GM12892 (cell line): ENCODE results near the gene PGGT1B. TPM values are rescaled to one million over a fixed set of nuclear protein-coding genes. Genes with fewer than 3 reads are reported as not detected.
A peak's percentile ranks its signal among the peaks of the same experiment; 100 is the strongest.

ENCODE experiments used
- DNase-seq: peaks from one replicate; pipeline ENCODE4 v3.0.0; 2011; ENCODE audit not compliant: insufficient read length
- FAIRE-seq: peaks from 2 replicates; lab custom pipeline; 2011; peaks lifted over from hg19 to GRCh38; lab: Jason Lieb, UNC
- POLR2A ChIP-seq: IDR thresholded peaks from 2 replicates; pipeline ENCODE4 v1.6.1; 2011; ENCODE audit warnings: low read depth, low read length, control low read depth
- POLR2AphosphoS5 ChIP-seq: IDR thresholded peaks from 2 replicates; pipeline ENCODE4 v1.6.1; 2011; ENCODE audit warnings: low read depth, low read length, control low read depth
- TAF1 ChIP-seq: IDR thresholded peaks from 2 replicates; pipeline ENCODE4 v1.6.1; 2011; ENCODE audit warnings: low read depth, mild to moderate bottlenecking, control low read depth, low read length, borderline replicate concordance
- polyA plus RNA-seq: library from polyadenylated mRNA; unstranded; fragments of >200 nt; gene quantifications from one replicate; pipeline ENCODE4 v1.2.1, GENCODE V29; 2012; ENCODE audit warnings: missing spikeins, inconsistent platforms; ENCODE audit not compliant: missing spikeins

The PGGT1B gene
- polyA plus RNA-seq: 10.7 TPM

DNA sequence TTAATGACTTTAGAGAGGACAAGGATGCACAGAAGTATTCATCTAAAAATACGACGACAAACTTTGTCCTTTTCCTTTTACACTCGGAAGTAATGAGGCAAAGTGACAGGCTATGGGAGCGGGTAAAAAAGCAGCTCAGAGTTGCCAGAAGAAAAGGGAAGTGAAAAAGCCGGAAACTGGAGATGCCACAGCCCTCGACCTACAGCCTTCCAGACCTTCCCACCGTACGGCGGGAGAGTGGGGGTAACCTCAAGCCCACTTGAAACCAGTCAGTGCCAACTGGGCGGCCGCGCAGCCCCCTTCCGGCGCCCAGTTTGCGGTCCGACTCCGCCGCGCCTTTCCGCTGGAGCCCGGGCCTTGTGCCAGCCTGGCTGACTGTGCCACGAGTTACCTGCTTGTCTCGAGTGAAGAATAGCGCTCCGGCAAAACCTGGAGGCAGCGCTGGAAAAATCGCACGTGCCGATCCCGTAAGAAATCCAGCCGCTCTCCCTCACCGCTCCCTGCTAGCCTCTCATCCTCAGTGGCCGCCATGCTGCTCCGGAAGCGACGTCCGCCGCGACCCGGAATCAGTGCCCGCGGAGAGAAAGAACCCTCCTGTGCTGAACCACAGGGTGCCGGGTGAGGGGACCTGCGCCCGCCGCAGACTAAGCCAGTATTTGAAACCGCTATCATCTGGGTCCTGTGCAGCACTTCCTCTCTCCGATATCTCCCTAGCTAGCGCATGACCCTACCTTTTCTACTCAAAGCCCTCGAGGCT is at the start of gene PGGT1B:
PGGT1B (minus strand) TSS at position 557 of the 757 bp plus-strand sequence; CDS start at position 531, 26 bp downstream.
- peak; percentile 94 for FAIRE-seq
- TF ChIP-seq POLR2AphosphoS5 (peak; percentile 82), TAF1 (peak; percentile 84), POLR2A (peak; percentile 89)
- DNase-seq: peak; percentile 48

- DNase-seq (no peak), FAIRE-seq (no peak)
- no peak for TF ChIP-seq POLR2AphosphoS5
- TF ChIP-seq TAF1: no peak
- TF ChIP-seq POLR2A: no peak
Observed at GRCh38 chr5:115309751-115310370, 47.2 kb upstream of the PGGT1B start.

GRCh38 chr5:115308815-115309214 is 46.1 kb upstream of the PGGT1B start:
- no peak for TF ChIP-seq TAF1
- no peak for TF ChIP-seq POLR2AphosphoS5
- no peak for TF ChIP-seq POLR2A
- FAIRE-seq (no peak), DNase-seq (no peak)

- FAIRE-seq: peak; percentile 40
- TF ChIP-seq POLR2AphosphoS5: no peak
- TF ChIP-seq POLR2A: no peak
Observed at GRCh38 chr5:115306011-115306536, 43.4 kb upstream of the PGGT1B start.

DNA sequence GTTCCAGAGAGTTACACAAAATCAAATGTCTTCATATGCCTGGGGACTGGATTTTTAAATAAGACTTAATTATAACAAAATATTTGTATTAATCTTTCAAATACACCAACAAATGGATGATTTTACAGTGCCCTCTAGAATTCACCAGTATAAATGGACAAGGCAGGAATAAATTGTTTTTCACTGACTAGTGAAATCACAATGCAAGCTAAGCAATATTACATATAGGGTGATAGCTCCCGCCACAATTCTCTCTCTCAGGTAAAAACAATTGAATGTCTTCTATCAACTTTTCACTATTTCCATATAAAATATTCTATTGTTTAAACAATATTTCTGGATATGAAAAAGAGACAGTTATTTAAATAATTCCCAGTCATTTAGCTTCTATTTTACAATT is 41.8 kb upstream of the PGGT1B start:
- no peak for FAIRE-seq
- TF ChIP-seq TAF1: no peak
- DNase-seq: no peak

More at GRCh38 chr5:115306011-115306536, 43.4 kb upstream of the PGGT1B start:
- DNase-seq: no peak

DNA sequence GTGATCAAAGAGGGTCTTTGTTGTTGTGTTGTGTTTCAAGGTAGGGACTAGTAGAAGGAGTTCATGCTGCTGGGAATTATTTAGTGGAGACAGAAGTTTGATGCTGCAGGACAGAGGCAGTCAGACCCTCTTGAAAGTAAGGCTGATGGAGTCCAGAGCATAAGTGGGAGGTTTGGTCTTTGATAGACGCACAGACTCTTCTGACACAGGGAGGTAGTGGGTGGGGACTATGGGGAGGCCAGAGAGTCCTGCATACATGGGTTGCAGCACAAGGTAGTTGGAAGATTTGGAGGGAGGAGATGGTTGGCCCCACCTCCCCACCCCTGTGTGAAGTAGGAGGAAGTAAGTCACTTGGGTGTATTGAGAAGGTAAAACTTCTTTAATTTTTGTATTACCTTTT is 36.1 kb upstream of the PGGT1B start:
- no peak for FAIRE-seq
- no peak for DNase-seq
- no peak for TF ChIP-seq POLR2A
- TF ChIP-seq POLR2AphosphoS5: no peak
- no peak for TF ChIP-seq TAF1

- DNase-seq (no peak), FAIRE-seq (no peak)
- no peak for TF ChIP-seq POLR2AphosphoS5
- TF ChIP-seq POLR2A: no peak
- TF ChIP-seq TAF1: no peak
Observed at GRCh38 chr5:115297031-115297430, 34.4 kb upstream of the PGGT1B start.

- FAIRE-seq: peak; percentile 96
- TF ChIP-seq POLR2A (peak; percentile 20; the same call in 1 of the 2 replicates), TAF1 (no peak), POLR2AphosphoS5 (no peak)
- peak; percentile 62 for DNase-seq
Observed at GRCh38 chr5:115296124-115297022, 33.7 kb upstream of the PGGT1B start, which contains the start of gene CCDC112. Gene CCDC112, minus strand, starts transcription at chr5:115296654. Its CDS starts 111 bp downstream, at chr5:115296543.

- DNase-seq (no peak), FAIRE-seq (no peak)
- TF ChIP-seq POLR2A: no peak
- no peak for TF ChIP-seq POLR2AphosphoS5
- TF ChIP-seq TAF1: no peak
Observed at GRCh38 chr5:115295777-115296123, 33.1 kb upstream of the PGGT1B start.

- TF ChIP-seq POLR2AphosphoS5 (no peak), POLR2A (no peak), TAF1 (no peak)
Observed at GRCh38 chr5:115291397-115291796, 28.7 kb upstream of the PGGT1B start.

DNA sequence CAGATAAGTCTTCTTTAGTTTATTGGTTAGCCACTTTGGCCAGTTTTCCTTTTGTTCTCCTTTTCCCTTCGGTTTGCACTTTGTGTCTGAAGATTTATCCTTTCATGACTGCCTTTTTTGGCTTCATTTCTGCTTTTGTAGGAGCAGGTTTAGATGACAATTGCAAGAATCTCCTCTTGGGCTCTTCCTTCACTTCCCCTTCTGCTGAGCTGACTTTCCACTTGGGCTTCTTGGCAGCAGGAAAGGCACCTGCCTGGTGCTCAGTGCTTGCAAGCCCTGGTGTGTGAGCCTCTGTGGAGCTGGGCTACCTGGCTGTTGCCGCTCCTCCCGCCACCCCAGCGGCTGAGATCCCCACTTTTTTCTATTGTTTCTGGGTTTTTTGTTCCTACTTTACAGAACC is 26.4 kb upstream of the PGGT1B start:
- FAIRE-seq (no peak), DNase-seq (no peak)
- TF ChIP-seq POLR2AphosphoS5: no peak
- TF ChIP-seq TAF1: no peak
- TF ChIP-seq POLR2A: no peak

More at GRCh38 chr5:115291397-115291796, 28.7 kb upstream of the PGGT1B start:
- FAIRE-seq (no peak), DNase-seq (no peak)
